HG02763 (cell line): ENCODE results near the gene ENPP3.

ENCODE experiments used
- ATAC-seq: cut with Tn5 transposase; IDR thresholded peaks from one replicate; pipeline ENCODE4 v1.9.1; 2021; ENCODE audit warnings: mild to moderate bottlenecking, moderate library complexity; ENCODE audit not compliant: unreplicated experiment

Gene ENPP3

DNA sequence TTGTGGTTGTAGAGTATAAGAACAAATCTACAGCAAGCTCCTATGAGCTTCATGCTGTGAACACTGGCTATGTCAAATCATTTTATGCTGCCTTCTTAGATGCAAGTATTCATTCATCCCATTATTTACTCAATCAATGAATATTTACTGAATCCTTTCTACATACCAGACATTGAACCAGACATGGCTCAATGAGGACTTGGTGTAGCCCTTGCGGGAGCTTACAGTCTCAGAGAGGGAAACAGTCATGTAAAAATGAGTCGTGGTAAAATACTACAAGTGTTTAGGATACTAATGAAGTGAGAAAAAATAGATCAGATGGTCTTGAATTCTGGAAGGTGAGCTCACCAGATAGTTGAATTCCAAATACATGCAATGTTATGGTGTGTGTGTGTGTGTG is 125.9 kb downstream of the ENPP3 start:
- no peak for ATAC-seq

DNA sequence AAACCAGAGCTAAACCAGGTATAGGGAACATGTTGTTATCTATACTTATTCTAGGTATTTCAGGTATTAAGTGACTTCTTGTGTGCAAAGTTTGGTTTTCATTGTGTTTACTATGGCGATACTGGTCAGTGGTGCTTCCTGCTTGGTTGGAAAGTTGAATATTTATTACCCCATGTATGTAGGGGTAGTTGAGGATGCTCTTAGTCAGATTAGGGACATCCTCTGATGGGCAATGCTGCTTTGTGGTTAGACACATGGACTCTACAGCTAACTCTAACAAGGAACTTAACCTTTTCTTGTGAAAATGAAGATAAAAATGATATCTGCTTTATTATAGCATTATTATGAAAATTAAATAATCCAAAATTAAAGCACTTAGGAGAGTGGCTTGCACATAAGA is 126.6 kb downstream of the ENPP3 start:
- ATAC-seq: no peak

- no peak for ATAC-seq
These were observed 127.2 kb downstream of the ENPP3 start for GRCh38 chr6:131764350-131764749.

DNA sequence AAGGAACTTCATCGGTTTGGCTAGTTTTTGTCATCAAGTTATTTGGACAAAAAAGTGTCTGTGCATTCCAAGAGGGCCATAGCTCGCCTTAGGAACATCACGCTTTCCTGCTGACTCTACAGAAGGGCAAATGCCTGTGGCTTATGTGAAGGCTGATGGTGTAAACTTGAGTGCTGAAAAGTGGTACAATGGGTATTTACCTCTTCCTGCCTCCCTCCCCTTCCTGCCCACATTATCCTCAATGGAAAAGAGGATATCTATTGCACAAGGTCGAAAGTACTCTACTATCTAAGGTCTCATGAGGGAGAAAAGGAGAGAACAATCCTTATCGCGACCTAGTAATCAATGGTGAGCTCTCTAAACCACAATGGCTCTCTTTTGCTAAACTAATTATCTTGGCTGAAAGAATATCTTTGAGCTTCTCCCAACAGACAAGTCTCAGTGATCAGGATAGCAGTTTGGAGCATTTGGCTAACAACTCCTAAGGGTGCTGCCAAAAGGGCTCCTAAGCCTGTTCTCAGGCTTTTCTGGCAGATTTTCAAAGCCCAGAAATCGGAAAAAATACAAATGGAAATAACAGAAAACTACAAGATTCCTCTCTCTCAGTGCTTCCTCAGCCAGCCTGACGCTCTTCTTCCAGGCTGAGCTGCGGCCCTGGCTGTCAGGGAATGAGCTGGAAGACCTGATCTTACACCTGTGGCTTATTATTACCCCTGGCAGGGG is 128.1 kb downstream of the ENPP3 start:
- no peak for ATAC-seq

- ATAC-seq: no peak
These were observed 128.7 kb downstream of the ENPP3 start for GRCh38 chr6:131765804-131766135.

DNA sequence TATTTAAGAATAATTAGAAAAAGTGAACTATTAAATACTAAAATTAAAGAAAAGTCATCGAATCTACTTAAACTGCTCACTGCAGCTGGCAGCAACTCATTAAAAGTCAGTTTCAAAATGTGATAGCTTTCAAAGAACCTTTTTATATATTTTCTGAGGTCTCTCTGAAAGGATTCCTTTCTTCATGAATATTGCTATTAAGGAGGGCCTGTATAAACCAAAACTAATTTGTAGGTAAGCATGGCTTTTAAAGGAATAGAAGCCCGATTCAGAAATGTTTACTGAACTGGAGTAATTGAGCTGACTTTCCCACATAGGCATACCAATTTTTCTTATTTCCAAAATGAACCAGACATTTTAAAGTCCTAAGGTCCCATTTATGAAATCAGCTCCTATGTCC is 129.5 kb downstream of the ENPP3 start:
- no peak for ATAC-seq

DNA sequence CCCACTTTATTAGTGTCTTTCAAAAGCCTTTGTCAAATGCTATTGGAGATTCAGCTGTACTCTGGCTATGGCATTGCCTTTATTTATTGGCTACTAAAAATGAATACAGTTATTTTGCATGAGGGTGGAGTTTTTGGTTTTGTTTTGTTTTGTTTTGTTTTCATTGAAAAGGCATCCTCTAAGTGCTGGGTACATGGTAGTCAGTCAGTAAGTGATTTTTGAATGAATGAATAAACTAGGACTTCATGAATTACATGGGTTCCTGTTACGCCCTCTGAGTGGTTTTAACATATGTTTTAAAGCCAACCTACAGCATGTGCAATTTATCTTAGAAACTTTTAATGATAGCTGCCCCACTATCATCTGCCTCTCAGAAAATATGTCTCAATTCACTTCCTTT is 131.9 kb downstream of the ENPP3 start:
- no peak for ATAC-seq

GRCh38 chr6:131769385-131770141 is 132.5 kb downstream of the ENPP3 start:
- ATAC-seq: no peak

GRCh38 chr6:131770776-131771175 is 133.7 kb downstream of the ENPP3 start:
- ATAC-seq: no peak

DNA sequence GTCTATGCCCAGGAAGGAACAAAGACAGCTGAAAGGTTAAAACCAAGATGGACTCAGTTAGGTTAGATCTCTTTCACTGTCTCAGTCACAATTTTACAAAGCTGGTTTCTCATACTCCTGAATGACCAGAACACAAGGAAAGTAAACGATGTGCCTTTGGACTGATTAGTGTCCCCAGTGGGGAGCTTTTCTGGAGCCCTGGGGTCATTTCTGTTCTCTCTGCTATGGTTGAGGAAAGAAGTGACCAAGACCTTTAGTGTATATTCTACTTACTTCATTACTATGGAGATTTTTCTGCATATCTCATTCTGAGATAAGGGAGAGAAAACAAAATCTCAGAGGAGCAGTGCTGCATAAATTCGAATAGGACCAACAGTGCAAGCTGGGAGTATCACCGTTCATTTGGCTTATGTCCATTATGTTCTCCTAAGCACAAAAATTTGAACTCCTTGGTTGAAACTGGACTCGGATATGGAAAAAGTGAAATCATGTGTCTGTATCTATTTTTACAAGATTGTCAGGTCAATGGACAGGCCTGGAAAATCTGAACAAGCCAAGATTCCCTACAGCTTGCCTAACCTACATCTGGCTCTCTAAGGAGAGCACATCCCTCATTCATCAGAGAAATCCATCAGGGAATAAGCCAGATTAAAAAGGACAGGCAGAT is 136.3 kb downstream of the ENPP3 start:
- no peak for ATAC-seq

- no peak for ATAC-seq
These were observed 138.8 kb downstream of the ENPP3 start for GRCh38 chr6:131775886-131776285.

DNA sequence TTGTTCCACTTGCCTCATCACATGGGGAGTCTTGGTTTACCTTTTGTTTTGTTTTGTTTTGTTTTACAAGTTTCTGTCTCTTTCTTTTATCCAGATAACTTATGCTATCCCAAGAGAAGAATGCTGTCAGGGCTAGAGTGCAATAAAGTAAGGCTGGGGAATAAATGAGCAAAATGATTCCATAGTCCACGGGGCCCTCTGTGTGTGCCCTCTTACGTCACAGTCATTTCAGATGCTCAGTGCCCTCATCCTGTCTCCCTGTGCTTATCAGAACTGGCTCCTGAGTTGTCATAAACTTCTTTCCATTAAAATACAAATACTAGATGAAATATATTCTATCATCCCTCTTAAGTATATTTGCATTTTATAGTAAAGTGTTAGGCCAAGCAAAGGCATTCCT is 139.9 kb downstream of the ENPP3 start:
- ATAC-seq: no peak

GRCh38 chr6:131778169-131778568 is 141.1 kb downstream of the ENPP3 start:
- ATAC-seq: no peak

DNA sequence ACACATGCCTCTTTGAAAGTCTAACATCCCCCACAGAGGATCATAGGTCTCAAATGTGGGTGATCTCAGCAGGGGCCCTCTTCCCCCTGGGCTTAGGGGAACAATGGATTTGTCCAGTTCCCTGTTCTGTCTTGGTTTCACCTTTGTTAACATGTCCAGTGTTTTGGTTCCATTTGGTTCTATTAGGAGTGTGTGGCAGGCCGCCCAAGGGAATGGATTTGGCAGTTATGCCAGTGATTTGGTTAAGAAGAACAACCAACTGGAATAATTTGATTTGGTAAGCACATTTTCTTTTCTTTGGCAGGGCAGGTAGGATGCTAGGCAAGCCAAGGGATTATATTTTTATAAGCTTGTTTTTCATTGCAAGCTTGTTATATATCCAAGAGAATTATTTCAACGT is 142.2 kb downstream of the ENPP3 start:
- ATAC-seq: no peak

DNA sequence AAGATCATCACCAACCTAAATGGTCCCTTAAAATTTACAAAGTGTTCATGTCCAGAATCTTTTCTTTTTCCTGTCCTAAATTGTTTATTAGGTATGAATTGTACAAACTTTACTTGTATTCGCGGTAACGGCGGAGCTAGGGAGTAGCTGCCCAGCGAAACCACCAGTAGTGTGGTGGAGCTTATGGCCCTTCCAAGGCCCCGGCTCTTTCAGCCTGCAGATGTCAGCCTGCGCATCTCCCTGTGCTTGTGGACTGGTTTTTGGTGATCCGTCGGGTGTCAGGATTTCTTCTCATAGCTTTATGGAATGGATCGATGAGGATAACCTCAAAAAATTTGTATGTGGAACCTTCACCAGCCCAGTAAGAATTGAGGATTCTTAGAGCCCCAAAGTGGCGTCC is 143.5 kb downstream of the ENPP3 start:
- ATAC-seq: no peak

GRCh38 chr6:131781687-131782086 is 144.6 kb downstream of the ENPP3 start:
- no peak for ATAC-seq

GRCh38 chr6:131782764-131783163 is 145.7 kb downstream of the ENPP3 start:
- no peak for ATAC-seq

GRCh38 chr6:131784561-131784960 is 147.5 kb downstream of the ENPP3 start:
- no peak for ATAC-seq

- ATAC-seq: no peak
These were observed 150.0 kb downstream of the ENPP3 start for GRCh38 chr6:131787079-131787478.

DNA sequence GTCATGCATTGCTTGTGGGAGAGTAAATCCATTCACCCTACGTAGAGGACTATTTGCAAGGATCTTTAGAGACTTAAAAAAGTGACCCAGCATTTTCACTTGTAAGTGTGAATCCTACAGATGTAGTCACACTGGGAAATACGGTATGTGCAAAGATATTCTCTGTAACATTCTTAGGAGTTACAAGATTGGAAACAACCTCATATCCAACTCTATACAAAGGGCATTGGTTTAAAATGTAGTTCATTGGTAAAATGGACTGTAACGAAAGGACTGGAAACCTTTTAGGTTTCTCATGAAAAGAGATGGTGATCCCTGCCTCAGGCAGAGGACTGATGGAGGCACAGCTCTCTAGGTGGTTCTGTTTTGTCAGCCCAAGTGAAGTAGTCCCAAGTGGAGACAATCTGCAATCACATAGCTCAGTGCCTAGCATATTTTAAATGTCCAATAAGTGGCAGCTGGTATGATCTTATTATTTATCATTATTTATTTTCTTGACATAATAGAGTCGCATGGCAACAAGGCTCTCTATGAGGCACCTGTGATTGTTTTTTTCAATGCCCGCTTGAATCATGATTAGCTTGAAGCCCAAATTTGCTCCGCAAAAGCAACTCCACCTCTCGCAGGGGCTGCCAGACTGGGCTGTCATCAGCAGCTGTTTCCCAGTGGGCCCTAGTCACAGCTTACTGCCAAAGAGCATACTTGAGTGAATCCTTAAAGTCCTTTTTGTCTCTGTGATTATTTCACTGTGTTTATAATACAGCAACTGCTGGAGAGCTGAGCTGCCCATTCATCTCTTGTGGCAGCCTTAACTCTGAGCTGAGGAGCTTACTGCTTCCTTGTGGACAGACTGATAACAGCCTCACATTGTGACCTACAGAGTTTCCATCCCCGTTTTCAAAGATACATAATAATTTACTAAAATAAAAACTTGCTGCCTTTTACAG is 150.9 kb downstream of the ENPP3 start:
- no peak for ATAC-seq

DNA sequence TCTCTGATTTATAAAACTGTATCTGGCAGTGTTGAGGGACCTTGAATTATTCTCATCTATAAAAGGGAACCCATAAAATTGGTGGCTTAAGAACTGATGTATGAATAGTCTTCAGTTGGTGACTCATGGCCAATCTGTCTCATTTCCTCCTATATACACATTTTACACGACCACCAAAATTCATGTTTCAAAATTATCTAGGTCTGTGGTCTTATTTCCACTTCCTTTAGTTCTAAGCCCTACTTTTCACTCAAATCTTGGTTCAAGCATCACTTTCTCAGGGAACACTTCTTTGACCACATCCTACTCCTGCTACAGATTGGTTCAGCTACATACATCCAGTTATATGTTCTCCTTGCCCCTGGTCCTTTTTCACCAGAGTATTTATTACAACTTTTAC is 152.1 kb downstream of the ENPP3 start:
- ATAC-seq: no peak
